A673 (cell line): ENCODE results near the gene PIK3AP1. TPM values are rescaled to one million over a fixed set of nuclear protein-coding genes. Genes with fewer than 3 reads are reported as not detected.

Source experiments
- BruUV-seq: library from RNA; stranded (reverse); fragments of 400-500 nt; replicated peaks from 2 replicates; lab custom pipeline; 2021; lab: Mats Ljungman, UMichigan
- CTCF ChIA-PET: fragments of 300-600 bp; sonication (Branson Sonifier 250); formaldehyde crosslinking; loops from one replicate; lab custom pipeline; 2022; ENCODE audit warnings: antibody characterized with exemption; lab: Charles Lee
- POLR2A ChIA-PET: fragments of 300-600 bp; sonication (Branson Sonifier 250); formaldehyde crosslinking; loops from one replicate; lab custom pipeline; 2022; ENCODE audit warnings: antibody characterized with exemption; ENCODE audit not compliant: low non-redundant PET; lab: Charles Lee
- DNase-seq: peaks from one replicate; pipeline ENCODE4 v3.0.0-alpha.2; 2015; ENCODE audit warnings: low spot score
- H3K27ac ChIP-seq: fragments of 200-600 bp; sonication (generic); 2 replicates; pipeline ENCODE4 v1.5.1; 2016; ENCODE audit warnings: mixed run types, low read depth, mild to moderate bottlenecking, mixed read lengths, antibody characterized with exemption, low read length; ENCODE audit not compliant: poor library complexity, severe bottlenecking
- H3K27me3 ChIP-seq: fragments of 200-600 bp; sonication (generic); replicated peaks from 2 replicates; pipeline ENCODE4 v1.6.1; 2017; ENCODE audit warnings: mixed run types, low read depth, mild to moderate bottlenecking, mixed read lengths, antibody characterized with exemption, low read length; ENCODE audit not compliant: insufficient read depth, poor library complexity
- H3K36me3 ChIP-seq: fragments of 200-600 bp; sonication (generic); 2 replicates; pipeline ENCODE4 v1.6.1; 2016; ENCODE audit warnings: mixed run types, mild to moderate bottlenecking, mixed read lengths, antibody characterized with exemption, low read length; ENCODE audit not compliant: insufficient read depth, poor library complexity, severe bottlenecking
- H3K4me1 ChIP-seq: fragments of 200-600 bp; sonication (generic); 2 replicates; pipeline ENCODE4 v1.6.1; 2017; ENCODE audit warnings: mixed run types, mild to moderate bottlenecking, mixed read lengths, antibody characterized with exemption, low read length; ENCODE audit not compliant: insufficient read depth, poor library complexity, severe bottlenecking
- H3K4me3 ChIP-seq: fragments of 200-600 bp; sonication (generic); 2 replicates; pipeline ENCODE4 v1.5.1; 2016; ENCODE audit warnings: low read depth, mixed run types, mild to moderate bottlenecking, mixed read lengths, low read length; ENCODE audit not compliant: poor library complexity, severe bottlenecking
- H3K9me3 ChIP-seq: fragments of 200-600 bp; sonication (generic); 2 replicates; pipeline ENCODE4 v1.6.1; 2016; ENCODE audit warnings: mixed run types, low read depth, mild to moderate bottlenecking, mixed read lengths, antibody characterized with exemption, low read length; ENCODE audit not compliant: poor library complexity, severe bottlenecking
- EZH2 ChIP-seq: fragments of 200-600 bp; sonication (generic); IDR thresholded peaks from 2 replicates; pipeline ENCODE4 v1.6.1; 2017; ENCODE audit warnings: borderline replicate concordance, low read depth, mild to moderate bottlenecking, mixed read lengths, antibody characterized with exemption, low read length; ENCODE audit not compliant: poor library complexity, severe bottlenecking
- intact Hi-C: fragments of 100-400 bp; cut with micrococcal nuclease; formaldehyde crosslinking; loops from one replicate; pipeline ENCODE4 v1.10.0; 2022; ENCODE audit not compliant: unreplicated experiment
- total RNA-seq: library from RNA; stranded (reverse); gene quantifications from 2 replicates; pipeline ENCODE4 v1.2.3, GENCODE V29; 2021
- TF ChIP-seq, protein P1 (sequence below): fragments of 300-800, 200-600 bp; sonication (generic); conservative IDR thresholded peaks from 2 replicates; pipeline ENCODE4 v1.5.1; 2017; ENCODE audit warnings: low read depth, mild to moderate bottlenecking, antibody characterized with exemption, low read length, moderate library complexity, mixed read lengths

The PIK3AP1 gene
- total RNA-seq, 1 experiment from 2014 or later: 0.24 TPM

DNA sequence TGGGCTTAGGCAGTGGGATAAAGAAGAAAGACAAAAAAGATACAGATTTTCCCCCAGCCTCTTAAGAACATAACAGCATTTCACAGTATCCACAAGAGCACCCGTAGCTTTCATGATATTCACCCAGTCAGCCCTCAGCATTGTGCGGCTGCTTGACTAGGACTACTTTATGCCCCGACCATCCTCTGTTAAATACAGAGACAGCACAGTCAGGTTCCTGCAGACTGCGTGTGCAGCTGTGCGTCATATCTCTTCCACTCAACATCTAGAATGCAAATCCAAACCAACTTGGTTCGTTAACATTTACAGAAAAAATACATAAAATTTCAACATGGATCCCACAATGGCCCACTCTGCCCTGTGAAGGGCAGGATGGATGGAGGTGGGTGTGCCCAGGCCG lies 33.8 kb downstream of the PIK3AP1 start:
- H3K27me3 ChIP-seq: no peaks in the 10 kb centered on the region
- no peak overlapping the region for H3K4me3 ChIP-seq
- intact Hi-C loops: no loop called here
- no peaks in the 10 kb centered on the region for H3K36me3 ChIP-seq
- H3K27ac ChIP-seq: no peak overlapping the region
- no peaks in the 10 kb centered on the region for H3K4me1 ChIP-seq
- H3K9me3 ChIP-seq: no peaks in the 10 kb centered on the region
- TF ChIP-seq, protein P1, sequence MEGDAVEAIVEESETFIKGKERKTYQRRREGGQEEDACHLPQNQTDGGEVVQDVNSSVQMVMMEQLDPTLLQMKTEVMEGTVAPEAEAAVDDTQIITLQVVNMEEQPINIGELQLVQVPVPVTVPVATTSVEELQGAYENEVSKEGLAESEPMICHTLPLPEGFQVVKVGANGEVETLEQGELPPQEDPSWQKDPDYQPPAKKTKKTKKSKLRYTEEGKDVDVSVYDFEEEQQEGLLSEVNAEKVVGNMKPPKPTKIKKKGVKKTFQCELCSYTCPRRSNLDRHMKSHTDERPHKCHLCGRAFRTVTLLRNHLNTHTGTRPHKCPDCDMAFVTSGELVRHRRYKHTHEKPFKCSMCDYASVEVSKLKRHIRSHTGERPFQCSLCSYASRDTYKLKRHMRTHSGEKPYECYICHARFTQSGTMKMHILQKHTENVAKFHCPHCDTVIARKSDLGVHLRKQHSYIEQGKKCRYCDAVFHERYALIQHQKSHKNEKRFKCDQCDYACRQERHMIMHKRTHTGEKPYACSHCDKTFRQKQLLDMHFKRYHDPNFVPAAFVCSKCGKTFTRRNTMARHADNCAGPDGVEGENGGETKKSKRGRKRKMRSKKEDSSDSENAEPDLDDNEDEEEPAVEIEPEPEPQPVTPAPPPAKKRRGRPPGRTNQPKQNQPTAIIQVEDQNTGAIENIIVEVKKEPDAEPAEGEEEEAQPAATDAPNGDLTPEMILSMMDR: no peak
- TF ChIP-seq EZH2: no peak
- DNase-seq: no peak
- no TSS peak for BruUV-seq
- ChIA-PET CTCF (no interaction called here), POLR2A (no interaction called here)

DNA sequence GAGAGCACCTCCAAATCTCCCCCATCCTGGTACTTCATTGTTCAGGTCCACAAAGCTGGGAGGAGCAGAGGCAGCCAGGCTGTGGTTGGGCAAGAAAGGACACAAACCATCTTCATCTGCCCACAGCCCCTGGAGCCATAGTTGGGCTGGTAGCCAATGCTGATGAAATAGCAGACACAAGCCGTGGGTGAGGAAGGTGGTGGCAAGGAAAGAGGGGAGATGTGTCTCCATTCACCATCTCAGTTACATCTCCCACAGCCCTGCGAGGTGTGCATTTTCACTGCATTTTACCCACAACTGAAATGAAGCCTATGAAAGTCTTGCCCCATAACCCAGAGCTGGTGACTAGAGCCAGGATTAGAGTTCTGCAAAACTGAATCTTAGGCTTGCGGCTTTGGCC lies 35.0 kb downstream of the PIK3AP1 start:
- H3K9me3 ChIP-seq: no peaks in the 10 kb centered on the region
- ChIA-PET POLR2A (no interaction called here), CTCF (no interaction called here)
- H3K27ac ChIP-seq: no peak overlapping the region
- H3K36me3 ChIP-seq: no peaks in the 10 kb centered on the region
- no peaks in the 10 kb centered on the region for H3K4me1 ChIP-seq
- intact Hi-C loops: no loop called here
- no TSS peak for BruUV-seq
- TF ChIP-seq, protein P1: no peak
- TF ChIP-seq EZH2: no peak
- no peak for DNase-seq
- H3K4me3 ChIP-seq: no peak overlapping the region
- no peaks in the 10 kb centered on the region for H3K27me3 ChIP-seq

- Histone ChIP-seq H3K27ac (no peak overlapping the region), H3K4me3 (no peak overlapping the region), H3K36me3 (no peaks in the 10 kb centered on the region), H3K27me3 (no peaks in the 10 kb centered on the region), H3K4me1 (no peaks in the 10 kb centered on the region), H3K9me3 (no peaks in the 10 kb centered on the region)
- ChIA-PET CTCF (no interaction called here), POLR2A (no interaction called here)
- TF ChIP-seq, protein P1: no peak
- no TSS peak for BruUV-seq
- intact Hi-C loops: no loop called here
- no peak for DNase-seq
Observed at GRCh38 chr10:96684826-96685225, 35.5 kb downstream of the PIK3AP1 start.
